Measurements from ENCODE around the gene FBXO42.

Gene FBXO42

GRCh38 chr1:16391411-16391810, 39.1 kb upstream of the FBXO42 start:
- H3K9me3 ChIP-seq (replicated peaks in 1 of 11): peaks cover 0 to 9% (median 0%) of the 10 kb centered on the region in 11 experiments; a peak in 1 of 22 replicates
- peak overlapping the region; percentile 37 to 71 (median 52) for H3K4me2 ChIP-seq
- H3K27ac ChIP-seq: peak overlapping the region in 10 of 11 experiments; percentile 0 to 55 (median 30); a peak in 11 of 22 replicates
- no peak overlapping the region for H3K4me3 ChIP-seq
- peaks cover 40 to 90% (median 65%) of the 10 kb centered on the region in 11 experiments for H3K36me3 ChIP-seq
- peaks cover 59 to 94% (median 71%) of the 10 kb centered on the region in 10 experiments for H3K4me1 ChIP-seq
- TF ChIP-seq Cebpa-rat (IDR thresholded peaks at IDR 0.05): no peak
- no peaks in the 10 kb centered on the region for H3K27me3 ChIP-seq
- peak overlapping the region in 5 of 11 experiments; percentile 1 to 30 (median 14); a peak in 5 of 22 replicates for H3K9ac ChIP-seq
- H4K20me1 ChIP-seq: peaks cover 91 to 100% (median 98%) of the 10 kb centered on the region in 11 experiments

GRCh38 chr1:16387201-16388188, 35.2 kb upstream of the FBXO42 start:
- Histone ChIP-seq H3K27ac (peak overlapping the region in 2 of 11 experiments; percentile 10 to 33; a peak in 2 of 22 replicates), H3K4me1 (peaks cover 67 to 82% (median 71%) of the 10 kb centered on the region in 10 experiments), H3K4me2 (peak overlapping the region; percentile 2 to 74 (median 35); a peak in 19 of 22 replicates), H3K4me3 (no peak overlapping the region), H3K9me3 (replicated peaks in 1 of 11) (peaks cover 0 to 9% (median 0%) of the 10 kb centered on the region in 11 experiments; a peak in 1 of 22 replicates), H4K20me1 (peaks cover 96 to 100% (median 99%) of the 10 kb centered on the region in 11 experiments), H3K9ac (no peak overlapping the region), H3K36me3 (peaks cover 23 to 85% (median 60%) of the 10 kb centered on the region in 11 experiments), H3K27me3 (no peaks in the 10 kb centered on the region)
- TF ChIP-seq Cebpa-rat (IDR thresholded peaks at IDR 0.05): no peak

GRCh38 chr1:16386454-16387113, 34.3 kb upstream of the FBXO42 start:
- peak overlapping the region; percentile 2 to 74 (median 35); a peak in 20 of 22 replicates for H3K4me2 ChIP-seq
- H4K20me1 ChIP-seq: peaks cover 96 to 100% (median 99%) of the 10 kb centered on the region in 11 experiments
- no peak overlapping the region for H3K9ac ChIP-seq
- H3K27ac ChIP-seq: peak overlapping the region in 1 of 11 experiments; percentile 33; a peak in 2 of 22 replicates
- H3K4me1 ChIP-seq: peaks cover 61 to 73% (median 63%) of the 10 kb centered on the region in 10 experiments
- no peak overlapping the region for H3K4me3 ChIP-seq
- peaks cover 21 to 84% (median 61%) of the 10 kb centered on the region in 11 experiments; a peak in 21 of 22 replicates for H3K36me3 ChIP-seq
- TF ChIP-seq Cebpa-rat (IDR thresholded peaks at IDR 0.05): no peak
- H3K27me3 ChIP-seq: no peaks in the 10 kb centered on the region
- peaks cover 0 to 9% (median 0%) of the 10 kb centered on the region in 11 experiments; a peak in 1 of 22 replicates for H3K9me3 ChIP-seq (replicated peaks in 1 of 11)

- H3K4me1 ChIP-seq: peaks cover 53 to 66% (median 56%) of the 10 kb centered on the region in 10 experiments
- 0 out of 22 replicates have a peak overlapping the region, but pooled peaks of 1 of the 11 experiments have one; percentile 12 for H3K9ac ChIP-seq
- H3K4me3 ChIP-seq: no peak overlapping the region
- TF ChIP-seq Cebpa-rat (IDR thresholded peaks at IDR 0.05): no peak
- peaks cover 96 to 100% (median 99%) of the 10 kb centered on the region in 11 experiments for H4K20me1 ChIP-seq
- H3K9me3 ChIP-seq (replicated peaks in 1 of 11): peaks cover 0 to 9% (median 0%) of the 10 kb centered on the region in 11 experiments; a peak in 1 of 22 replicates
- H3K4me2 ChIP-seq: peak overlapping the region; percentile 7 to 74 (median 35); a peak in 17 of 22 replicates
- peaks cover 21 to 84% (median 62%) of the 10 kb centered on the region in 11 experiments; a peak in 21 of 22 replicates for H3K36me3 ChIP-seq
- H3K27ac ChIP-seq: 0 out of 22 replicates have a peak overlapping the region, but pooled peaks of 1 of the 11 experiments have one; percentile 5
- no peaks in the 10 kb centered on the region for H3K27me3 ChIP-seq
These were observed 33.6 kb upstream of the FBXO42 start for GRCh38 chr1:16385659-16386453.

- peaks cover 26 to 91% (median 73%) of the 10 kb centered on the region in 11 experiments; a peak in 21 of 22 replicates for H3K36me3 ChIP-seq
- H4K20me1 ChIP-seq: peaks cover 99 to 100% (median 100%) of the 10 kb centered on the region in 11 experiments
- H3K27me3 ChIP-seq: no peaks in the 10 kb centered on the region
- no peak overlapping the region for H3K9ac ChIP-seq
- peaks cover 39 to 57% (median 48%) of the 10 kb centered on the region in 10 experiments for H3K4me1 ChIP-seq
- H3K4me3 ChIP-seq: no peak overlapping the region
- H3K4me2 ChIP-seq: no peak overlapping the region
- H3K27ac ChIP-seq: no peak overlapping the region
- peaks cover 0 to 9% (median 0%) of the 10 kb centered on the region in 11 experiments; a peak in 1 of 22 replicates for H3K9me3 ChIP-seq (replicated peaks in 1 of 11)
- no peak for TF ChIP-seq Cebpa-rat (IDR thresholded peaks at IDR 0.05)
These were observed 31.6 kb upstream of the FBXO42 start for GRCh38 chr1:16383888-16384287.

GRCh38 chr1:16380868-16381267, 28.6 kb upstream of the FBXO42 start:
- Histone ChIP-seq H4K20me1 (peaks cover 99 to 100% (median 100%) of the 10 kb centered on the region in 11 experiments), H3K36me3 (peaks cover 28 to 88% (median 70%) of the 10 kb centered on the region in 11 experiments; a peak in 21 of 22 replicates), H3K9me3 (replicated peaks in 1 of 11) (no peaks in the 10 kb centered on the region), H3K27ac (no peak overlapping the region), H3K4me3 (no peak overlapping the region), H3K9ac (no peak overlapping the region), H3K27me3 (no peaks in the 10 kb centered on the region), H3K4me2 (peak overlapping the region in 3 of 11 experiments; percentile 12 to 20 (median 18); a peak in 3 of 22 replicates), H3K4me1 (peaks cover 19 to 49% (median 37%) of the 10 kb centered on the region in 10 experiments; a peak in 19 of 20 replicates)
- TF ChIP-seq Cebpa-rat (IDR thresholded peaks at IDR 0.05): 0 out of 22 replicates have a peak, but pooled peaks of 1 of the 11 experiments have one; percentile 28

GRCh38 chr1:16378443-16378842, 26.2 kb upstream of the FBXO42 start:
- Histone ChIP-seq H3K36me3 (peaks cover 16 to 85% (median 69%) of the 10 kb centered on the region in 11 experiments; a peak in 21 of 22 replicates), H3K27me3 (no peaks in the 10 kb centered on the region), H3K4me2 (0 out of 22 replicates have a peak overlapping the region, but pooled peaks of 1 of the 11 experiments have one; percentile 3), H3K4me3 (no peak overlapping the region), H4K20me1 (peaks cover 100% of the 10 kb centered on the region in 11 experiments), H3K27ac (no peak overlapping the region), H3K9me3 (replicated peaks in 1 of 11) (no peaks in the 10 kb centered on the region), H3K4me1 (peaks cover 27 to 56% (median 43%) of the 10 kb centered on the region in 10 experiments), H3K9ac (no peak overlapping the region)
- no peak for TF ChIP-seq Cebpa-rat (IDR thresholded peaks at IDR 0.05)
